K562 (cell line): ENCODE measurements around the gene UBA52. TPM values are rescaled to one million over a fixed set of nuclear protein-coding genes. Genes with fewer than 3 reads are reported as not detected.

ENCODE experiments used
- ATAC-seq: fragments of 200-7000 bp; cut with Tn5 transposase; 3 replicates; pipeline ENCODE4 v1.9.1; 2020; ENCODE audit warnings: moderate library complexity
- BruUV-seq: library from RNA; stranded (reverse); fragments of 400-500 nt; replicated peaks from 2 replicates; lab custom pipeline; 2021; lab: Mats Ljungman, UMichigan
- CTCF ChIA-PET: fragments of 300-600 bp; formaldehyde crosslinking; extraction: SDS; loops from one replicate; lab custom pipeline; 2021; ENCODE audit warnings: low intra/inter-chr PET ratio; lab: Yijun Ruan, JAX
- POLR2A ChIA-PET: fragments of 300-600, 350-650 bp; sonication (Branson Sonifier 250); formaldehyde crosslinking; extraction: SDS; loops from one replicate; lab custom pipeline; 2021; ENCODE audit warnings: antibody characterized with exemption, inconsistent platforms; lab: Yijun Ruan, JAX
- DNase-seq, 4 experiments: peaks; one replicate each; pipeline versions ENCODE4 v3.0.0 to v3.0.0-alpha.2; 2011 to 2018; ENCODE audit warnings: low spot score in 3 of 4, mixed read lengths in 3 of 4; ENCODE audit errors: extremely low read depth in 1 of 4
- FAIRE-seq: peaks from 2 replicates; lab custom pipeline; 2011; peaks lifted over from hg19 to GRCh38; lab: Jason Lieb, UNC
- H2AFZ ChIP-seq: 2 replicates; pipeline ENCODE4 v1.6.0; 2011; ENCODE audit warnings: low read depth, low read length, control low read depth, inconsistent platforms
- H3K27ac ChIP-seq: fragments of 200-600 bp; 3 replicates; pipeline ENCODE4 v1.8.0; 2011; ENCODE audit warnings: low read depth, mild to moderate bottlenecking, control low read depth, inconsistent platforms, low read length, moderate library complexity, mixed read lengths; ENCODE audit errors: extremely low read depth
- H3K27me3 ChIP-seq, 2 experiments: fragments of 300-600 bp in 1 of 2; 2 replicates in 1 of 2; 3 replicates in 1 of 2; pipeline versions ENCODE4 v1.6.0 to v1.8.0; 2011; ENCODE audit warnings: inconsistent platforms in 2 of 2, low read length in 2 of 2, mild to moderate bottlenecking in 1 of 2, mixed read lengths in 1 of 2, moderate library complexity in 1 of 2; ENCODE audit not compliant: control insufficient read depth in 2 of 2, insufficient read depth in 2 of 2
- H3K36me3 ChIP-seq: fragments of 300-600 bp; 3 replicates; pipeline ENCODE4 v1.8.0; 2011; ENCODE audit warnings: mild to moderate bottlenecking, low read length, inconsistent platforms; ENCODE audit not compliant: control insufficient read depth, insufficient read depth
- H3K4me1 ChIP-seq, 2 experiments: fragments of 200-600 bp in 1 of 2; replicated peaks in 1 of 2; 2 replicates in 1 of 2; 3 replicates in 1 of 2; pipeline versions ENCODE4 v1.5.1 to v1.8.0; 2011; ENCODE audit warnings: inconsistent platforms in 2 of 2, low read length in 2 of 2, mild to moderate bottlenecking in 1 of 2, mixed read lengths in 1 of 2, moderate library complexity in 1 of 2; ENCODE audit not compliant: control insufficient read depth in 2 of 2, insufficient read depth in 2 of 2
- H3K4me2 ChIP-seq: 2 replicates; pipeline ENCODE4 v1.6.1; 2011; ENCODE audit warnings: low read length, control low read depth, inconsistent platforms, mixed read lengths; ENCODE audit not compliant: insufficient read depth
- H3K4me3 ChIP-seq: fragments of 200-600 bp; sonication (generic), shearing (Covaris generic); 2 replicates; pipeline ENCODE4 v1.5.1; 2016; ENCODE audit warnings: control low read depth, inconsistent platforms
- H3K79me2 ChIP-seq: fragments of 200-600 bp; 3 replicates; pipeline ENCODE4 v1.8.0; 2011; ENCODE audit warnings: low read length, inconsistent platforms; ENCODE audit not compliant: control insufficient read depth, insufficient read depth
- H3K9ac ChIP-seq, 2 experiments: 2 replicates each; pipeline versions ENCODE4 v1.6.0 to v1.6.1; 2011; ENCODE audit warnings: low read depth in 2 of 2, low read length in 2 of 2, control low read depth in 1 of 2, inconsistent platforms in 1 of 2, mild to moderate bottlenecking in 1 of 2, mixed read lengths in 1 of 2; ENCODE audit not compliant: insufficient read depth in 1 of 2
- H3K9me1 ChIP-seq: one replicate; pipeline ENCODE4 v1.6.0; 2011; ENCODE audit warnings: inconsistent platforms, mild to moderate bottlenecking, low read length, moderate library complexity; ENCODE audit not compliant: control insufficient read depth, insufficient read depth
- H3K9me3 ChIP-seq: replicated peaks from 2 replicates; pipeline ENCODE4 v1.5.1; 2011; ENCODE audit warnings: low read depth, low read length, inconsistent platforms; ENCODE audit not compliant: control insufficient read depth, insufficient read depth
- H4K20me1 ChIP-seq: replicated peaks from 2 replicates; pipeline ENCODE4 v1.6.1; 2011; ENCODE audit warnings: low read length, inconsistent platforms, mixed read lengths; ENCODE audit not compliant: control insufficient read depth, insufficient read depth
- POLR3G ChIP-seq: IDR thresholded peaks from 2 replicates; pipeline ENCODE4 v1.6.1; 2011; ENCODE audit not compliant: insufficient read length, insufficient replicate concordance; ENCODE audit errors: extremely low read depth
- VEZF1 ChIP-seq: fragments of 200-800 bp; sonication (Bioruptor generic); IDR thresholded peaks from 2 replicates; pipeline ENCODE4 v1.6.1; 2017; ENCODE audit warnings: missing genetic modification characterization, missing compliant biosample characterization
- ZBTB26 ChIP-seq: fragments of 450-650 bp; formaldehyde crosslinking; IDR thresholded peaks from 2 replicates; pipeline ENCODE4 v1.4.0; 2022; ENCODE audit warnings: missing genetic modification characterization
- WGBS: fragments of 100-300 bp; shearing (Covaris generic); methylation state at CpG from one replicate; pipeline ENCODE4 v1.1.6; 2016; ENCODE audit warnings: low coverage, mixed read lengths; ENCODE audit not compliant: insufficient coverage; ENCODE audit errors: missing lambda C conversion rate; 5-methylcytosine and 5-hydroxymethylcytosine counted together
- in situ Hi-C: fragments of 300-500 bp; cut with MboI; formaldehyde crosslinking; loops from 4 replicates; pipeline ENCODE4 v1.15.0; 2018; ENCODE audit warnings: inconsistent platforms, mixed read lengths
- intact Hi-C: fragments of 100-400 bp; cut with micrococcal nuclease; formaldehyde crosslinking; loops from 2 replicates; pipeline ENCODE4 v1.14.2; 2022
- polyA plus RNA-seq, 8 experiments: library from polyadenylated mRNA; depleted of rRNA in 4 of 8; stranded (reverse) in 5 of 8; unstranded in 3 of 8; fragments of >200 nt; fragmentation: Nextera tagmentation in 2 of 8; fragmentation: Illumina TruSeq in 1 of 8; extraction: Ambion mirVana in 2 of 8; extraction: Trizol in 1 of 8; gene quantifications; 2 replicates each; pipeline versions ENCODE4 v1.2.1 to v1.2.3, GENCODE V29; 2011 to 2014; ENCODE audit warnings: inconsistent platforms in 1 of 8, missing spikeins in 1 of 8
- total RNA-seq, 7 experiments: library from RNA; depleted of rRNA in 6 of 7; stranded (reverse); fragments of >200 nt in 6 of 7; fragmentation: Illumina TruSeq in 2 of 7; extraction: Trizol in 2 of 7; gene quantifications; 2 replicates each; pipeline versions ENCODE4 v1.2.1 to v1.2.3, GENCODE V29; 2011 to 2021; ENCODE audit warnings: low replicate concordance in 1 of 7
- TF ChIP-seq, protein P1 (sequence below), 2 experiments: fragments of 450-650 bp in 1 of 2; sonication (generic) in 1 of 2; formaldehyde crosslinking in 1 of 2; IDR thresholded peaks; 2 replicates each; pipeline versions ENCODE4 v1.7.1 to v1.9.0; 2016 to 2022; ENCODE audit warnings: inconsistent platforms in 1 of 2, mild to moderate bottlenecking in 1 of 2, missing genetic modification reagents in 1 of 2
- TF ChIP-seq, protein P2 (sequence below): fragments of 450-650 bp; formaldehyde crosslinking; IDR thresholded peaks from 2 replicates; pipeline ENCODE4 v1.4.0; 2022; ENCODE audit warnings: missing genetic modification characterization

The UBA52 gene
- total and polyA plus RNA-seq, 9 of the 15 experiments (the other 6 are each of a cell fraction or from before 2014, with no cell fraction given) = 1,110 to 2,751 (median 1,733) TPM

- Histone ChIP-seq H3K4me2 (peak overlapping the region; percentile 72), H3K4me1 (peaks cover 28 to 83% of the 10 kb centered on the region in 2 experiments), H3K27me3 (no peaks in the 10 kb centered on the region), H3K9me3 (no peaks in the 10 kb centered on the region), H3K79me2 (peaks cover 11% of the 10 kb centered on the region), H3K27ac (peak overlapping the region; percentile 43; the same call in 2 of the 3 replicates), H3K9ac (peak overlapping the region; percentile 30 to 91; a peak in 3 of 4 replicates), H3K4me3 (peak overlapping the region; percentile 38), H3K9me1 (no peaks in the 10 kb centered on the region), H2AFZ (peak overlapping the region; percentile 71), H3K36me3 (peaks cover 5% of the 10 kb centered on the region; the same call in 2 of the 3 replicates), H4K20me1 (peaks cover 6% of the 10 kb centered on the region; the same call in 1 of the 2 replicates)
- in situ Hi-C loops = no loop called here
- CTCF ChIA-PET = interaction anchor here (0.6 to 1.1 kb wide), 3 partner anchors 82 to 324 kb away, joined by 3 to 5 read pairs (median 3); no protein-coding TSS in a partner anchor
- peak; percentile 66 for ATAC-seq
- intact Hi-C loops = loop anchor here (5.0 to 10.0 kb wide), 4 partner anchors 43 to 251 kb away; partner anchors contain the start of gene KLHL26
- no TSS peak for BruUV-seq
- peak; percentile 85 to 91 (median 90) for DNase-seq
- POLR2A ChIA-PET = interaction anchor here (0.5 to 2.1 kb wide), 8 partner anchors 10 to 1930 kb away, joined by 3 to 6 read pairs (median 4); no protein-coding TSS in a partner anchor
- no peak for FAIRE-seq
- 4% methylated on average over 22 of the region's 54 CpGs for WGBS
- TF ChIP-seq, protein P1, sequence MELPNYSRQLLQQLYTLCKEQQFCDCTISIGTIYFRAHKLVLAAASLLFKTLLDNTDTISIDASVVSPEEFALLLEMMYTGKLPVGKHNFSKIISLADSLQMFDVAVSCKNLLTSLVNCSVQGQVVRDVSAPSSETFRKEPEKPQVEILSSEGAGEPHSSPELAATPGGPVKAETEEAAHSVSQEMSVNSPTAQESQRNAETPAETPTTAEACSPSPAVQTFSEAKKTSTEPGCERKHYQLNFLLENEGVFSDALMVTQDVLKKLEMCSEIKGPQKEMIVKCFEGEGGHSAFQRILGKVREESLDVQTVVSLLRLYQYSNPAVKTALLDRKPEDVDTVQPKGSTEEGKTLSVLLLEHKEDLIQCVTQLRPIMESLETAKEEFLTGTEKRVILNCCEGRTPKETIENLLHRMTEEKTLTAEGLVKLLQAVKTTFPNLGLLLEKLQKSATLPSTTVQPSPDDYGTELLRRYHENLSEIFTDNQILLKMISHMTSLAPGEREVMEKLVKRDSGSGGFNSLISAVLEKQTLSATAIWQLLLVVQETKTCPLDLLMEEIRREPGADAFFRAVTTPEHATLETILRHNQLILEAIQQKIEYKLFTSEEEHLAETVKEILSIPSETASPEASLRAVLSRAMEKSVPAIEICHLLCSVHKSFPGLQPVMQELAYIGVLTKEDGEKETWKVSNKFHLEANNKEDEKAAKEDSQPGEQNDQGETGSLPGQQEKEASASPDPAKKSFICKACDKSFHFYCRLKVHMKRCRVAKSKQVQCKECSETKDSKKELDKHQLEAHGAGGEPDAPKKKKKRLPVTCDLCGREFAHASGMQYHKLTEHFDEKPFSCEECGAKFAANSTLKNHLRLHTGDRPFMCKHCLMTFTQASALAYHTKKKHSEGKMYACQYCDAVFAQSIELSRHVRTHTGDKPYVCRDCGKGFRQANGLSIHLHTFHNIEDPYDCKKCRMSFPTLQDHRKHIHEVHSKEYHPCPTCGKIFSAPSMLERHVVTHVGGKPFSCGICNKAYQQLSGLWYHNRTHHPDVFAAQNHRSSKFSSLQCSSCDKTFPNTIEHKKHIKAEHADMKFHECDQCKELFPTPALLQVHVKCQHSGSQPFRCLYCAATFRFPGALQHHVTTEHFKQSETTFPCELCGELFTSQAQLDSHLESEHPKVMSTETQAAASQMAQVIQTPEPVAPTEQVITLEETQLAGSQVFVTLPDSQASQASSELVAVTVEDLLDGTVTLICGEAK (IDR thresholded peaks at IDR 0.05) = 0 out of 2 replicates have a peak, but pooled peaks have one; percentile 21
- TF ChIP-seq, protein P1 (CRISPR knock-in tag; IDR thresholded peaks at IDR 0.05) = no peak
- TF ChIP-seq ZBTB26 (CRISPR knock-in tag) (peak; percentile 66; the same call in 1 of the 2 replicates), POLR3G (no peak), VEZF1 (CRISPR knock-in tag) (peak; percentile 75)
- TF ChIP-seq, protein P2, sequence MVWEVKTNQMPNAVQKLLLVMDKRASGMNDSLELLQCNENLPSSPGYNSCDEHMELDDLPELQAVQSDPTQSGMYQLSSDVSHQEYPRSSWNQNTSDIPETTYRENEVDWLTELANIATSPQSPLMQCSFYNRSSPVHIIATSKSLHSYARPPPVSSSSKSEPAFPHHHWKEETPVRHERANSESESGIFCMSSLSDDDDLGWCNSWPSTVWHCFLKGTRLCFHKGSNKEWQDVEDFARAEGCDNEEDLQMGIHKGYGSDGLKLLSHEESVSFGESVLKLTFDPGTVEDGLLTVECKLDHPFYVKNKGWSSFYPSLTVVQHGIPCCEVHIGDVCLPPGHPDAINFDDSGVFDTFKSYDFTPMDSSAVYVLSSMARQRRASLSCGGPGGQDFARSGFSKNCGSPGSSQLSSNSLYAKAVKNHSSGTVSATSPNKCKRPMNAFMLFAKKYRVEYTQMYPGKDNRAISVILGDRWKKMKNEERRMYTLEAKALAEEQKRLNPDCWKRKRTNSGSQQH (CRISPR knock-in tag) = 0 out of 2 replicates have a peak, but pooled peaks have one; percentile 21
Measured at GRCh38 chr19:18594096-18594823, 22.6 kb downstream of the UBA52 start.
